SK-N-SH (cell line): ENCODE data around the gene ARHGEF19. TPM values are rescaled to one million over a fixed set of nuclear protein-coding genes. Genes with fewer than 3 reads are reported as not detected.

Source experiments
- CTCF ChIA-PET: fragments of 300-600, 350-600 bp; formaldehyde crosslinking; extraction: SDS; loops from one replicate; lab custom pipeline; 2021; lab: Yijun Ruan, JAX
- POLR2A ChIA-PET: fragments of 350-600 bp; sonication (Branson Sonifier 250); formaldehyde crosslinking; extraction: SDS; loops from one replicate; lab custom pipeline; 2020; ENCODE audit warnings: antibody characterized with exemption, inconsistent platforms; lab: Yijun Ruan, JAX
- DNase-seq: peaks from one replicate; pipeline ENCODE4 v3.0.0; 2012
- H2AFZ ChIP-seq: fragments of 200-600 bp; sonication (generic); 2 replicates; pipeline ENCODE4 v1.8.1; 2016; ENCODE audit warnings: antibody characterized with exemption, mild to moderate bottlenecking, low read depth
- H3F3A ChIP-seq: fragments of 200-600 bp; sonication (generic); replicated peaks from 2 replicates; pipeline ENCODE3; 2016; ENCODE audit warnings: antibody characterized with exemption, mild to moderate bottlenecking; ENCODE audit not compliant: insufficient read depth
- H3K27ac ChIP-seq, 2 experiments: fragments of 200-500 bp in 1 of 2; fragments of 200-600 bp in 1 of 2; sonication (Bioruptor generic) in 1 of 2; sonication (generic), shearing (Covaris generic) in 1 of 2; 2 replicates each; pipeline versions ENCODE4 v1.5.1 to v1.6.1; 2014 to 2016; ENCODE audit warnings: low read depth in 2 of 2, inconsistent platforms in 1 of 2, low read length in 1 of 2, mild to moderate bottlenecking in 1 of 2, mixed read lengths in 1 of 2
- H3K27me3 ChIP-seq: fragments of 200-600 bp; sonication (generic), shearing (Covaris generic); 2 replicates; pipeline ENCODE4 v1.6.1; 2016; ENCODE audit warnings: mixed run types; ENCODE audit not compliant: insufficient read depth
- H3K36me3 ChIP-seq, 2 experiments: fragments of 200-500 bp in 1 of 2; fragments of 200-600 bp in 1 of 2; sonication (Bioruptor generic) in 1 of 2; sonication (generic) in 1 of 2; replicated peaks in 1 of 2; 2 replicates each; pipeline versions ENCODE3 to v1.5.1; 2014 to 2016; ENCODE audit warnings: low read length in 1 of 2, mild to moderate bottlenecking in 1 of 2; ENCODE audit not compliant: insufficient read depth in 2 of 2, control insufficient read depth in 1 of 2
- H3K4me1 ChIP-seq, 2 experiments: fragments of 200-500 bp in 1 of 2; fragments of 200-600 bp in 1 of 2; sonication (Bioruptor generic) in 1 of 2; sonication (generic), shearing (Covaris generic) in 1 of 2; 2 replicates each; pipeline versions ENCODE4 v1.5.1 to v1.6.1; 2014 to 2016; ENCODE audit warnings: low read depth in 1 of 2, low read length in 1 of 2, mixed run types in 1 of 2; ENCODE audit not compliant: insufficient read depth in 2 of 2, control insufficient read depth in 1 of 2
- H3K4me2 ChIP-seq: fragments of 200-600 bp; sonication (generic), shearing (Covaris generic); 2 replicates; pipeline ENCODE4 v1.6.1; 2017; ENCODE audit warnings: mixed run types
- H3K4me3 ChIP-seq, 2 experiments: fragments of 200-500 bp in 1 of 2; fragments of 200-600 bp in 1 of 2; sonication (Bioruptor generic) in 1 of 2; sonication (generic), shearing (Covaris generic) in 1 of 2; 2 replicates each; pipeline versions ENCODE4 v1.5.1 to v1.8.1; 2014 to 2016; ENCODE audit warnings: low read depth in 2 of 2, inconsistent platforms in 1 of 2, low read length in 1 of 2, mild to moderate bottlenecking in 1 of 2, mixed read lengths in 1 of 2, moderate library complexity in 1 of 2
- H3K79me2 ChIP-seq: fragments of 200-600 bp; sonication (generic); 2 replicates; pipeline ENCODE4 v1.8.1; 2017; ENCODE audit warnings: mild to moderate bottlenecking; ENCODE audit not compliant: insufficient read depth
- H3K9ac ChIP-seq: fragments of 200-600 bp; sonication (generic); 2 replicates; pipeline ENCODE4 v1.6.1; 2017; ENCODE audit warnings: mixed run types
- H3K9me2 ChIP-seq: fragments of 200-600 bp; sonication (generic); 2 replicates; pipeline ENCODE4 v1.6.1; 2017; ENCODE audit warnings: mixed run types
- H3K9me3 ChIP-seq: fragments of 200-600 bp; sonication (generic); 2 replicates; pipeline ENCODE4 v1.6.1; 2017; ENCODE audit warnings: mixed run types, mild to moderate bottlenecking, moderate library complexity
- H4K20me1 ChIP-seq: fragments of 200-600 bp; sonication (generic); 2 replicates; pipeline ENCODE4 v1.6.1; 2017; ENCODE audit warnings: mild to moderate bottlenecking, mixed run types; ENCODE audit not compliant: insufficient read depth
- CTCF ChIP-seq: fragments of 200-600 bp; sonication (generic); IDR thresholded peaks from 2 replicates; pipeline ENCODE4 v1.6.1; 2017; ENCODE audit warnings: antibody characterized with exemption, mild to moderate bottlenecking, moderate library complexity
- ELF1 ChIP-seq: IDR thresholded peaks from 2 replicates; pipeline ENCODE4 v1.4.0; 2012
- EP300 ChIP-seq, 2 experiments: IDR thresholded peaks; 2 replicates each; pipeline versions ENCODE4 v1.4.0 to v1.6.1; 2012; ENCODE audit warnings: borderline replicate concordance in 1 of 2, low read depth in 1 of 2, low read length in 1 of 2
- EZH2phosphoT487 ChIP-seq: fragments of 200-600 bp; sonication (generic); IDR thresholded peaks from 2 replicates; pipeline ENCODE4 v1.6.1; 2017; ENCODE audit warnings: low read depth, mixed run types, mild to moderate bottlenecking, antibody characterized with exemption, moderate library complexity, borderline replicate concordance
- FOSL2 ChIP-seq: IDR thresholded peaks from 2 replicates; pipeline ENCODE4 v1.4.0; 2012; ENCODE audit warnings: low read depth, mild to moderate bottlenecking, moderate library complexity, borderline replicate concordance
- JUND ChIP-seq: IDR thresholded peaks from 2 replicates; pipeline ENCODE4 v1.4.0; 2012
- MAX ChIP-seq: IDR thresholded peaks from 2 replicates; pipeline ENCODE4 v1.4.0; 2012; ENCODE audit warnings: low read depth
- MEF2A ChIP-seq: IDR thresholded peaks from 2 replicates; pipeline ENCODE4 v1.4.0; 2012; ENCODE audit warnings: low read depth, borderline replicate concordance
- MXI1 ChIP-seq: IDR thresholded peaks from 2 replicates; pipeline ENCODE4 v1.6.1; 2012; ENCODE audit warnings: mild to moderate bottlenecking, low read depth, low read length, improper control_type of control experiment
- NRF1 ChIP-seq: IDR thresholded peaks from 2 replicates; pipeline ENCODE4 v1.6.1; 2012; ENCODE audit warnings: low read depth, mild to moderate bottlenecking, low read length
- RCOR1 ChIP-seq: fragments of 150-350 bp; IDR thresholded peaks from 2 replicates; pipeline ENCODE4 v1.6.1; 2017; ENCODE audit warnings: antibody characterized with exemption, low read length
- SIN3A ChIP-seq: IDR thresholded peaks from 2 replicates; pipeline ENCODE4 v1.6.1; 2012; ENCODE audit warnings: low read depth, mild to moderate bottlenecking, low read length, moderate library complexity, borderline replicate concordance
- SMC3 ChIP-seq: IDR thresholded peaks from 2 replicates; pipeline ENCODE4 v1.6.1; 2012; ENCODE audit warnings: low read depth, low read length, improper control_type of control experiment
- USF1 ChIP-seq: IDR thresholded peaks from 2 replicates; pipeline ENCODE4 v1.4.0; 2012; ENCODE audit warnings: low read depth, borderline replicate concordance
- USF2 ChIP-seq: fragments of 150-350 bp; IDR thresholded peaks from 2 replicates; pipeline ENCODE4 v1.6.1; 2017; ENCODE audit warnings: antibody characterized with exemption, low read length, low read depth, borderline replicate concordance
- YY1 ChIP-seq: IDR thresholded peaks from 2 replicates; pipeline ENCODE4 v1.4.0; 2012; ENCODE audit warnings: low read depth, mild to moderate bottlenecking
- ZBTB33 ChIP-seq: IDR thresholded peaks from 2 replicates; pipeline ENCODE4 v1.4.0; 2012; ENCODE audit warnings: low read depth, borderline replicate concordance
- WGBS: methylation state at CpG from one replicate; pipeline ENCODE4 v1.1.6; 2017; ENCODE audit warnings: low lambda C conversion rate; 5-methylcytosine and 5-hydroxymethylcytosine counted together
- polyA plus RNA-seq, 3 experiments: library from polyadenylated mRNA; depleted of rRNA; stranded (reverse); fragments of >200 nt; gene quantifications; 2 replicates each; pipeline ENCODE4 v1.2.3, GENCODE V29; 2012

ARHGEF19 gene
- polyA plus RNA-seq, 1 of the 3 experiments (the other 2 are of a cell fraction): 11.5 TPM

GRCh38 chr1:16247441-16247840, 35.0 kb upstream of the ARHGEF19 start:
- Histone ChIP-seq H3K4me3 (no peak overlapping the region), H3K4me1 (peaks cover 23 to 53% of the 10 kb centered on the region in 2 experiments), H3K27me3 (no peaks in the 10 kb centered on the region), H3K4me2 (no peak overlapping the region), H3K9me3 (no peaks in the 10 kb centered on the region), H3K9me2 (no peaks in the 10 kb centered on the region), H3F3A (peaks cover 8% of the 10 kb centered on the region), H3K27ac (peak overlapping the region; percentile 70 to 99; a peak in 3 of 4 replicates), H3K9ac (no peak overlapping the region), H3K36me3 (peaks cover 7 to 31% of the 10 kb centered on the region in 2 experiments), H2AFZ (no peak overlapping the region), H3K79me2 (no peaks in the 10 kb centered on the region), H4K20me1 (no peaks in the 10 kb centered on the region)
- ChIA-PET POLR2A (interaction anchor here (1.2 kb wide), 2 partner anchors 30 to 116 kb away, joined by 4 to 5 read pairs; no protein-coding TSS in a partner anchor), CTCF (interaction anchor here (0.6 to 3.0 kb wide), 13 partner anchors 8 to 174 kb away, joined by 3 to 28 read pairs (median 5); partner anchors contain the start of genes CPLANE2, FAM131C and FBXO42)
- WGBS: 91% methylated on average over 2 of the region's 2 CpGs
- no peak for DNase-seq
- TF ChIP-seq ZBTB33: no peak
- TF ChIP-seq CTCF: no peak
- TF ChIP-seq NRF1: no peak
- TF ChIP-seq EZH2phosphoT487: no peak
- TF ChIP-seq YY1: no peak
- TF ChIP-seq EP300 (IDR thresholded peaks at IDR 0.05; ENCODE audit: borderline replicate concordance in 1 of 2, low read depth in 1 of 2, low read length in 1 of 2): no peak
- no peak for TF ChIP-seq SIN3A
- no peak for TF ChIP-seq ELF1
- TF ChIP-seq MAX: no peak
- no peak for TF ChIP-seq USF2
- TF ChIP-seq MEF2A: no peak
- TF ChIP-seq MXI1: no peak
- no peak for TF ChIP-seq FOSL2
- no peak for TF ChIP-seq RCOR1
- no peak for TF ChIP-seq SMC3
- no peak for TF ChIP-seq USF1
- no peak for TF ChIP-seq JUND
